Astrocyte of the cerebellum (primary cell): Measurements from ENCODE around the gene INSR.
"Not testable (repeated sequence)": the region's sequence is repeated elsewhere in the genome, so short reads cannot be mapped to it uniquely, and the experiment has no call there.

Experiments
- DNase-seq: peaks from one replicate; pipeline ENCODE4 v3.0.0-alpha.2; 2011; ENCODE audit warnings: low read depth
- H3K4me3 ChIP-seq: 2 replicates; pipeline ENCODE4 v1.5.1; 2011; ENCODE audit warnings: mild to moderate bottlenecking, low read depth, low read length, moderate library complexity
- CTCF ChIP-seq: IDR thresholded peaks from 2 replicates; pipeline ENCODE4 v1.5.1; 2012; ENCODE audit warnings: low read length, low read depth, moderate library complexity, mild to moderate bottlenecking; ENCODE audit errors: missing control alignments
- in situ Hi-C: cut with HindIII; loops from 2 replicates; pipeline ENCODE4 v1.10.0; 2017; ENCODE audit warnings: low sequenced_read_pairs

INSR gene

GRCh38 chr19:7153022-7153421 is 141.2 kb downstream of the INSR start:
- no peak overlapping the region for H3K4me3 ChIP-seq
- no peak for DNase-seq
- in situ Hi-C loops, result no loop called here
- no peak for TF ChIP-seq CTCF

- no peak for DNase-seq
- in situ Hi-C loops, result no loop called here
- no peak for TF ChIP-seq CTCF
- H3K4me3 ChIP-seq, result no peak overlapping the region
Observed at GRCh38 chr19:7152568-7152967, 141.6 kb downstream of the INSR start.

- no peak for DNase-seq
- in situ Hi-C loops, result no loop called here
- no peak overlapping the region for H3K4me3 ChIP-seq
- TF ChIP-seq CTCF, result no peak
Observed at GRCh38 chr19:7149956-7150705, 144.1 kb downstream of the INSR start.

- DNase-seq, H3K4me3 ChIP-seq, in situ Hi-C loops: not testable (repeated sequence)
Observed at GRCh38 chr19:7147119-7147675, 147.0 kb downstream of the INSR start.

- DNase-seq, H3K4me3 ChIP-seq, in situ Hi-C loops: not testable (repeated sequence)
Observed at GRCh38 chr19:7146086-7146485, 148.1 kb downstream of the INSR start.

GRCh38 chr19:7145494-7145893 is 148.7 kb downstream of the INSR start:
- DNase-seq, result no peak
- TF ChIP-seq CTCF, result no peak
- in situ Hi-C loops, result no loop called here

GRCh38 chr19:7142771-7143170 is 151.4 kb downstream of the INSR start:
- no peak for TF ChIP-seq CTCF
- DNase-seq, result no peak
- H3K4me3 ChIP-seq, result no peak overlapping the region
- in situ Hi-C loops, result no loop called here

More at GRCh38 chr19:7145494-7145893, 148.7 kb downstream of the INSR start:
- no peak overlapping the region for H3K4me3 ChIP-seq

- H3K4me3 ChIP-seq, result no peak overlapping the region
- no peak for TF ChIP-seq CTCF
- no peak for DNase-seq
- in situ Hi-C loops, result no loop called here
Observed at GRCh38 chr19:7140137-7140536, 154.1 kb downstream of the INSR start.
